ENCODE data around the gene ITPR1. TPM values are rescaled to one million over a fixed set of nuclear protein-coding genes. Genes with fewer than 3 reads are reported as not detected.

ITPR1 gene
- total RNA-seq, 1 experiment from 2014 or later = 8.7 TPM

DNA sequence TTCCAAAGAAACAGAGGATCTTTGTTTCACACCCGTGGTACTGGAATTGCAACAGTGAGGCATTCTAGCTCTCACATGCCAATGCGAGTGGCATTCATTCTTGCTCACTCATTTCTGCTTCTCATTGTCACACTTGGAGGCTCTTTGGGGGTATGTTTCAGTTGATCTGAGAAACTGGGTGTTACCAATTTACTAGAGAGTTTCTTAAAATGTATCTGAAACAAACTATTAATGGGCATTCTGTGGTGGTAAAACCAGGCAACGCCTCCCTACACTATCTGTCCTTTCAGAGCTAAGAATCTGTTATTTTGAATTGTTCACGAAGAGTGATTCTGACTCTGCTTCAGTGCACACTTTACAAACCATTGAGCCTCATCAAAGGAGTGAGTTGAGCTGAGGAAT is 345.5 kb downstream of the ITPR1 start:
- ATAC-seq = no peak
- in situ Hi-C loops (cut with HindIII; ENCODE audit: low pct_unique_long_range_greater_than_20kb, low sequenced_read_pairs) = no loop called here
- no peak for TF ChIP-seq POLR2AphosphoS5 (IDR thresholded peaks at IDR 0.05; ENCODE audit: low read depth, low read length)
- TF ChIP-seq SIN3A (IDR thresholded peaks at IDR 0.05; ENCODE audit: borderline replicate concordance, insufficient read depth, low read depth, low read length) = no peak
- TF ChIP-seq TCF7L2 (IDR thresholded peaks at IDR 0.05; ENCODE audit: low read depth, low read length) = no peak
- Histone ChIP-seq H3K36me3 (ENCODE audit: control insufficient read depth, insufficient read depth, low read length) (no peaks in the 10 kb centered on the region), H3K27me3 (ENCODE audit: control insufficient read depth, insufficient read depth, low read length) (no peaks in the 10 kb centered on the region), H3K4me1 (ENCODE audit: control insufficient read depth, insufficient read depth, low read length) (no peaks in the 10 kb centered on the region), H3K27ac (ENCODE audit: low read length) (no peak overlapping the region), H3K4me3 (ENCODE audit: low read depth in 2 of 2, low read length in 2 of 2) (no peak overlapping the region), H3K9me3 (ENCODE audit: control insufficient read depth, insufficient read depth, low read depth, low read length) (no peaks in the 10 kb centered on the region)
- intact Hi-C loops (cut with micrococcal nuclease; ENCODE audit: unreplicated experiment) = no loop called here
- ChIA-PET POLR2A (no interaction called here), CTCF (no interaction called here)
- BruUV-seq (replicated peaks) = no TSS peak
- no peak for DNase-seq (ENCODE audit: low read depth, low spot score)

DNA sequence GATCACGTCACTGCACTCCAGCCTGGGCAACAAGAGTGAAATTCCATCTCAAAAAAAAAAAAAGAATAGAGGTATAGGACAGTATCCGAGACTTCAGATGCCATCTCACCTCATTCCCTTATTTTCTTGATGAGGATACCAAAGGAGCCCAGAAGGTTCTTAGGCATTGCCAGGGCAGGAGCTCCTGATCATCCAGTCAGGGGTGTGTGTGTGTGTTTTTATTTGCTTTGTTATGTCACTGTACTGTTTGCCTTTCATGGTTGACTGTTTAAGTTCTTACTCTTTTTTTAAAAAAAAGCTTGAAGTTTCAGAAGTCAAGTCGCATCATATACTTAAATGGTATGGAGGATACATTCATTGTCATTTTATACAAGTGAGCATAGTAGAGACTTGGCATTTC is 346.1 kb downstream of the ITPR1 start:
- no peaks in the 10 kb centered on the region for H3K27me3 ChIP-seq (ENCODE audit: control insufficient read depth, insufficient read depth, low read length)
- DNase-seq (ENCODE audit: low read depth, low spot score) = no peak
- H3K27ac ChIP-seq (ENCODE audit: low read length) = no peak overlapping the region
- ATAC-seq = no peak
- TF ChIP-seq, protein P1, sequence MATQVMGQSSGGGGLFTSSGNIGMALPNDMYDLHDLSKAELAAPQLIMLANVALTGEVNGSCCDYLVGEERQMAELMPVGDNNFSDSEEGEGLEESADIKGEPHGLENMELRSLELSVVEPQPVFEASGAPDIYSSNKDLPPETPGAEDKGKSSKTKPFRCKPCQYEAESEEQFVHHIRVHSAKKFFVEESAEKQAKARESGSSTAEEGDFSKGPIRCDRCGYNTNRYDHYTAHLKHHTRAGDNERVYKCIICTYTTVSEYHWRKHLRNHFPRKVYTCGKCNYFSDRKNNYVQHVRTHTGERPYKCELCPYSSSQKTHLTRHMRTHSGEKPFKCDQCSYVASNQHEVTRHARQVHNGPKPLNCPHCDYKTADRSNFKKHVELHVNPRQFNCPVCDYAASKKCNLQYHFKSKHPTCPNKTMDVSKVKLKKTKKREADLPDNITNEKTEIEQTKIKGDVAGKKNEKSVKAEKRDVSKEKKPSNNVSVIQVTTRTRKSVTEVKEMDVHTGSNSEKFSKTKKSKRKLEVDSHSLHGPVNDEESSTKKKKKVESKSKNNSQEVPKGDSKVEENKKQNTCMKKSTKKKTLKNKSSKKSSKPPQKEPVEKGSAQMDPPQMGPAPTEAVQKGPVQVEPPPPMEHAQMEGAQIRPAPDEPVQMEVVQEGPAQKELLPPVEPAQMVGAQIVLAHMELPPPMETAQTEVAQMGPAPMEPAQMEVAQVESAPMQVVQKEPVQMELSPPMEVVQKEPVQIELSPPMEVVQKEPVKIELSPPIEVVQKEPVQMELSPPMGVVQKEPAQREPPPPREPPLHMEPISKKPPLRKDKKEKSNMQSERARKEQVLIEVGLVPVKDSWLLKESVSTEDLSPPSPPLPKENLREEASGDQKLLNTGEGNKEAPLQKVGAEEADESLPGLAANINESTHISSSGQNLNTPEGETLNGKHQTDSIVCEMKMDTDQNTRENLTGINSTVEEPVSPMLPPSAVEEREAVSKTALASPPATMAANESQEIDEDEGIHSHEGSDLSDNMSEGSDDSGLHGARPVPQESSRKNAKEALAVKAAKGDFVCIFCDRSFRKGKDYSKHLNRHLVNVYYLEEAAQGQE (IDR thresholded peaks at IDR 0.05; ENCODE audit: insufficient read depth in 1 of 2, low read depth in 2 of 2, low read length in 1 of 2) = no peak
- TF ChIP-seq, protein P2, sequence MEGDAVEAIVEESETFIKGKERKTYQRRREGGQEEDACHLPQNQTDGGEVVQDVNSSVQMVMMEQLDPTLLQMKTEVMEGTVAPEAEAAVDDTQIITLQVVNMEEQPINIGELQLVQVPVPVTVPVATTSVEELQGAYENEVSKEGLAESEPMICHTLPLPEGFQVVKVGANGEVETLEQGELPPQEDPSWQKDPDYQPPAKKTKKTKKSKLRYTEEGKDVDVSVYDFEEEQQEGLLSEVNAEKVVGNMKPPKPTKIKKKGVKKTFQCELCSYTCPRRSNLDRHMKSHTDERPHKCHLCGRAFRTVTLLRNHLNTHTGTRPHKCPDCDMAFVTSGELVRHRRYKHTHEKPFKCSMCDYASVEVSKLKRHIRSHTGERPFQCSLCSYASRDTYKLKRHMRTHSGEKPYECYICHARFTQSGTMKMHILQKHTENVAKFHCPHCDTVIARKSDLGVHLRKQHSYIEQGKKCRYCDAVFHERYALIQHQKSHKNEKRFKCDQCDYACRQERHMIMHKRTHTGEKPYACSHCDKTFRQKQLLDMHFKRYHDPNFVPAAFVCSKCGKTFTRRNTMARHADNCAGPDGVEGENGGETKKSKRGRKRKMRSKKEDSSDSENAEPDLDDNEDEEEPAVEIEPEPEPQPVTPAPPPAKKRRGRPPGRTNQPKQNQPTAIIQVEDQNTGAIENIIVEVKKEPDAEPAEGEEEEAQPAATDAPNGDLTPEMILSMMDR (IDR thresholded peaks at IDR 0.05) = no peak
- TF ChIP-seq POLR2AphosphoS5 (IDR thresholded peaks at IDR 0.05; ENCODE audit: low read depth, low read length) (no peak), TCF7L2 (IDR thresholded peaks at IDR 0.05; ENCODE audit: low read depth, low read length) (no peak), SIN3A (IDR thresholded peaks at IDR 0.05; ENCODE audit: borderline replicate concordance, insufficient read depth, low read depth, low read length) (no peak)
- no peaks in the 10 kb centered on the region for H3K4me1 ChIP-seq (ENCODE audit: control insufficient read depth, insufficient read depth, low read length)
- H3K4me3 ChIP-seq (ENCODE audit: low read depth in 2 of 2, low read length in 2 of 2) = no peak overlapping the region
- no peaks in the 10 kb centered on the region for H3K36me3 ChIP-seq (ENCODE audit: control insufficient read depth, insufficient read depth, low read length)
- BruUV-seq (replicated peaks) = no TSS peak
- ChIA-PET CTCF (no interaction called here), POLR2A (no interaction called here)
- intact Hi-C loops (cut with micrococcal nuclease; ENCODE audit: unreplicated experiment) (no loop called here), in situ Hi-C loops (cut with HindIII; ENCODE audit: low pct_unique_long_range_greater_than_20kb, low sequenced_read_pairs) (no loop called here)
- no peaks in the 10 kb centered on the region for H3K9me3 ChIP-seq (ENCODE audit: control insufficient read depth, insufficient read depth, low read depth, low read length)

DNA sequence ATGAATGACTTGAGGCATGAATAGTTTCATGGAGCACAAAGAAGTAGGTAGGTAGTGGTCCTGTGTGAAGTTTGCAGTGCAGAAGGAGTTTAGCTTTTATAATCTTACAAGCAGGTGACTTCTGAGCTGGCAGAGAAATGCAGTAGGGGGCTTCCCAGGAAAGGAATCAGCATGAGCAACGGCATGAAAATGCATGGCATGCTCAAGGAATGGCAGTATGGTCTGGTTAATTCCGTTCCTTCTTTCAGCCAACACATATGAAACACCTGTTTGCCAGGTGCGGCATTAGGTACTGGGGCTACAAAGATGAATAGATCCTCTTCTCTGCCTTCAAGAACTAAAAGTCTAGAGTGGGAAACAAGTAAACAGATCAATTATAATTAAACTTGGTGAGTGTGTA is 348.1 kb downstream of the ITPR1 start:
- H3K36me3 ChIP-seq (ENCODE audit: control insufficient read depth, insufficient read depth, low read length) = no peaks in the 10 kb centered on the region
- ChIA-PET POLR2A (no interaction called here), CTCF (no interaction called here)
- no peak overlapping the region for H3K4me3 ChIP-seq (ENCODE audit: low read depth in 2 of 2, low read length in 2 of 2)
- no peak overlapping the region for H3K27ac ChIP-seq (ENCODE audit: low read length)
- H3K9me3 ChIP-seq (ENCODE audit: control insufficient read depth, insufficient read depth, low read depth, low read length) = no peaks in the 10 kb centered on the region
- DNase-seq (ENCODE audit: low read depth, low spot score) = no peak
- intact Hi-C loops (cut with micrococcal nuclease; ENCODE audit: unreplicated experiment) (no loop called here), in situ Hi-C loops (cut with HindIII; ENCODE audit: low pct_unique_long_range_greater_than_20kb, low sequenced_read_pairs) (no loop called here)
- no peaks in the 10 kb centered on the region for H3K27me3 ChIP-seq (ENCODE audit: control insufficient read depth, insufficient read depth, low read length)
- BruUV-seq (replicated peaks) = no TSS peak
- TF ChIP-seq, protein P2 (IDR thresholded peaks at IDR 0.05) = no peak
- TF ChIP-seq POLR2AphosphoS5 (IDR thresholded peaks at IDR 0.05; ENCODE audit: low read depth, low read length) = no peak
- TF ChIP-seq, protein P1 (IDR thresholded peaks at IDR 0.05; ENCODE audit: insufficient read depth in 1 of 2, low read depth in 2 of 2, low read length in 1 of 2) = no peak
- TF ChIP-seq TCF7L2 (IDR thresholded peaks at IDR 0.05; ENCODE audit: low read depth, low read length) = no peak
- no peak for TF ChIP-seq SIN3A (IDR thresholded peaks at IDR 0.05; ENCODE audit: borderline replicate concordance, insufficient read depth, low read depth, low read length)
- H3K4me1 ChIP-seq (ENCODE audit: control insufficient read depth, insufficient read depth, low read length) = no peaks in the 10 kb centered on the region
- ATAC-seq = no peak

Data from Panc1 (cell line).